Measurements from ENCODE around the gene GJB2.

GJB2 gene

DNA sequence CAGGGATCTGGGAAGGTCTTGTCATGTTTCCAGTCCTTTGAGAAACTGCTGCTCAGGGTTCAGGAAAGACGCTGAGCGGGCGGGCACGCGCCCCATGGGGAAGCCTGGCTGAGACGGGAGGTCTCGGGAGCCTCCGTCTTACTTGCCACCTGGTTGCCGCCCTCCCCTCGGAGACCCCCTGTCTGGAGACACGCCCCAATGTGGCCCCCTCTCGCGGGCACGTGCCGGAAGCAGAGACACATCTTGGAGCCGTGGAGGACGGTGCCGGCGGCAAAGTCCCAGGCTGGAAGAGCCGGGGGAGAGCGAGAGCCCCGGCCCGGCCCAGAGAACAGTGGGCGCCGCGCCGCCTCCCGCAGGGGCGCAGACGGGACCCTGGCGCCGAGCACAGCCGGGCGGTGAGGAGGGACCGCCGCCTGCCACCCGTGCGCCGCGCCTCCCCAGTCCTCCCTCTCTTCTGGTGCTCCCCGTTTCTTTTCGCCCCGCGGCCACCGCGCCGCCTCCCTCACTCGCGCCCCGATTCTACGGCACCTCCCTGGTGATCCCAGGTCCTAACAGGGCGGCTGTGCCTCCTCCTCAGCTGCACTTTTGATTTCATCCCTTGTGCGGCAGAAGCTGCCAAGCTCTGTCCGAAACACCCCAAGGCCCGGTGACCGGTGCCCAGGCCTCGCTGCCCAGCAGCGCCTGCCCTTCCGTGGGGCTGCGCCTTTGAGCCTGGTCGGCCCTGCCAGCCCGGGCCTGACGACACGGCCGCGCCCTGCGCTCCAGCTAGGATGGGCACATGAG, 15.5 kb downstream of the GJB2 start:
- no peak for TF ChIP-seq EZH2 (IDR thresholded peaks at IDR 0.05)
- no peak for TF ChIP-seq POLR2AphosphoS5 (IDR thresholded peaks at IDR 0.05; ENCODE audit: borderline replicate concordance, low read depth, low read length)
- no peak for TF ChIP-seq FOXP2 (optimal IDR thresholded peaks at IDR 0.05; ENCODE audit: control extremely low read depth, extremely low read length, insufficient read depth)
- Histone ChIP-seq H3K36me3 (ENCODE audit: insufficient read depth, low read length) (no peaks in the 10 kb centered on the region), H3K4me3 (no peak overlapping the region), H3K9ac (ENCODE audit: insufficient read length) (no peak overlapping the region), H3K27ac (no peak overlapping the region), H3K9me3 (ENCODE audit: low read depth, low read length) (no peaks in the 10 kb centered on the region)
- no peak for DNase-seq (ENCODE audit: low read depth, low spot score)

DNA sequence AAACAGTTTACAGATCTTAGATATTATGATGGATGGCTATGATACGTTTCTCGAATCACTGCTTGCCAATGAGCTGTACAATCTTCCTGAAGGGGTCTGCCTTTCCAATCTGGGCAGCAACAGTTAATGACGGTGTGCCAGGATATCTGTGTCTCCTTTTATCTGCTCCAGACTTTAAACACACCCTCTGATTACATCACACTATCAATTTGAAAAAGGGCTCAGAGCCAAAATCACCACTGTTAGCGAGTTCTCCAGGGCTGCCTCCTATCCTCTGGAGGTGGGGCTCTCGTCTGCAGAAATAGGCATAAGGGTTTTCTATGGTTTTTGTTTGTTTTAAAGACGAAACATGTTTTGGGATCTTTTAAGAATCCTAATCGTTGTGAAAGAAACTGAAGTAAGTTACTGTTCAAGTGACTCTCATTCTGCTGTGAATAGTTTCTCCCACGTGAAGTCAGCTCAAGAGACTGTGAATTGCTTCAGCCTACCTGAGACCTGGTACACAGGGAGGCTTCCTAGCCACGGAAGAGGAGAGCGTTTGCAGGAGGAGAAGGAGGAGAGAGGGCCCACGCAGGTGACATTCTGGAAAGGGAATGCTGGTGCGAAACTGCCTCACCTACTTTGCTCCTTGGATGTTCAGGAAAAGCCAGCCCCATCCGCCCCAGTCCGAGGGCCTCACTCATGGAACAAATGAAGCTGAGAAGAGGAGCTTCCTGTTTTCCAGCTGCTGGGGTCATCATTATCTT, 16.7 kb downstream of the GJB2 start:
- Histone ChIP-seq H3K36me3 (ENCODE audit: insufficient read depth, low read length) (no peaks in the 10 kb centered on the region), H3K27ac (no peak overlapping the region), H3K4me3 (no peak overlapping the region), H3K9ac (ENCODE audit: insufficient read length) (no peak overlapping the region), H3K9me3 (ENCODE audit: low read depth, low read length) (no peaks in the 10 kb centered on the region)
- DNase-seq (ENCODE audit: low read depth, low spot score): no peak
- TF ChIP-seq POLR2AphosphoS5 (IDR thresholded peaks at IDR 0.05; ENCODE audit: borderline replicate concordance, low read depth, low read length): no peak
- no peak for TF ChIP-seq FOXP2 (optimal IDR thresholded peaks at IDR 0.05; ENCODE audit: control extremely low read depth, extremely low read length, insufficient read depth)
- no peak for TF ChIP-seq EZH2 (IDR thresholded peaks at IDR 0.05)

DNA sequence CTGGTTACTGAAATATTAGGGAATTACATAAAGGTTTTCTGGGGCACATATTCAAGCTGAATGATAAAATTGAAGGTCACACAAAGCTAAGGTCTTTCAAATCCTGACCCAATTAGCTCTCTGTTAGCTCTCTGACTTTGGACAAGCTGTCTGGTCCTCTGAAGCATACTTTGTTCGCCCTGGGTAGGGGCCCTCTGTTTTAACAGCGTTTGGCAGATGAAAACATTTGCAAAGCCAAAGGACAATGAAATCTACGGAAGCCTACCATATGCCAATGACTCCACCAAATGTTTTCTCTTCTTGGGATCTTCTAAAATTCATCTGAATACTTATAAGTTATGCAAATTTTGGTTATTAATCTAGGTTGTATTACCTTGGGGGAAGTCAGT, 17.3 kb downstream of the GJB2 start:
- DNase-seq (ENCODE audit: low read depth, low spot score): no peak
- TF ChIP-seq POLR2AphosphoS5 (IDR thresholded peaks at IDR 0.05; ENCODE audit: borderline replicate concordance, low read depth, low read length) (no peak), FOXP2 (optimal IDR thresholded peaks at IDR 0.05; ENCODE audit: control extremely low read depth, extremely low read length, insufficient read depth) (no peak), EZH2 (IDR thresholded peaks at IDR 0.05) (no peak)
- no peaks in the 10 kb centered on the region for H3K9me3 ChIP-seq (ENCODE audit: low read depth, low read length)
- no peak overlapping the region for H3K9ac ChIP-seq (ENCODE audit: insufficient read length)
- H3K4me3 ChIP-seq: no peak overlapping the region
- H3K36me3 ChIP-seq (ENCODE audit: insufficient read depth, low read length): no peaks in the 10 kb centered on the region
- no peak overlapping the region for H3K27ac ChIP-seq

DNA sequence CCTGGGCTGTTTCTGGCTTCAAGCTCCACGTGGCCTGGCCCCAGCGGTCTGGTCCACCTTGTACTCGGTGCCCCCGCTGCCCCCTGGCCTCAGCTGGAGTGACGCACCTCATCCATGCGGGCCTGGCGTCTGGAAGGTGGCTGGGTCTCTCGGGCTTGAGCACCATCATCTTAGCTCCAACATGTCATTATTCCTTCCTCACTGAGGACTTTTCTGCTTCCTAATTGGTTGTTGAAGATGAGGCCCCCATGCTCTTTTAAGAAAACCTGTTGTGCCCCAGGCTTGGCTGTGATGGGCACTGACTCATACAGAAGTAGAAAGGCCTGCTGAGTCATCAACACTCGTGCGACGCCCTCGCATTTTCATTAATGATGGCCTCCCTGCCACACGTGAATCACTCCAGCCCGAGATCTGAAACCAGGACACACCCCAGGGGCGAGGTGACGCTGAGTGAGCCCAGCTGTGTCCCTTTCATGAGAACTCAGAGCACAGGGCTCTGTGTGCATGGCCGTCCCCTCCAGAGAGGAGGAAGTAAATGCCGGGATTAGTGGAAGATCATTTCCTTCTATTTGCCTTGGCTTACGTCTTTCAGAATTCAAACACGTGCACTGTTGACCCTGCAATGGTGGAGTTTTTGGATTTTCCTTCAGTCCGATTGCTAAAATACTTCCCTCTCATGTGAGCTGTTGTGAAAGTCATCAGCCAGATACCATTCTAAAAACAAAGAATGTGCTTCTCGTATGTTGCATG, 17.9 kb downstream of the GJB2 start:
- no peak for TF ChIP-seq POLR2AphosphoS5 (IDR thresholded peaks at IDR 0.05; ENCODE audit: borderline replicate concordance, low read depth, low read length)
- TF ChIP-seq FOXP2 (optimal IDR thresholded peaks at IDR 0.05; ENCODE audit: control extremely low read depth, extremely low read length, insufficient read depth): no peak
- no peak for TF ChIP-seq EZH2 (IDR thresholded peaks at IDR 0.05)
- Histone ChIP-seq H3K4me3 (no peak overlapping the region), H3K27ac (no peak overlapping the region), H3K9me3 (ENCODE audit: low read depth, low read length) (no peaks in the 10 kb centered on the region), H3K9ac (ENCODE audit: insufficient read length) (no peak overlapping the region), H3K36me3 (ENCODE audit: insufficient read depth, low read length) (no peaks in the 10 kb centered on the region)
- no peak for DNase-seq (ENCODE audit: low read depth, low spot score)

DNA sequence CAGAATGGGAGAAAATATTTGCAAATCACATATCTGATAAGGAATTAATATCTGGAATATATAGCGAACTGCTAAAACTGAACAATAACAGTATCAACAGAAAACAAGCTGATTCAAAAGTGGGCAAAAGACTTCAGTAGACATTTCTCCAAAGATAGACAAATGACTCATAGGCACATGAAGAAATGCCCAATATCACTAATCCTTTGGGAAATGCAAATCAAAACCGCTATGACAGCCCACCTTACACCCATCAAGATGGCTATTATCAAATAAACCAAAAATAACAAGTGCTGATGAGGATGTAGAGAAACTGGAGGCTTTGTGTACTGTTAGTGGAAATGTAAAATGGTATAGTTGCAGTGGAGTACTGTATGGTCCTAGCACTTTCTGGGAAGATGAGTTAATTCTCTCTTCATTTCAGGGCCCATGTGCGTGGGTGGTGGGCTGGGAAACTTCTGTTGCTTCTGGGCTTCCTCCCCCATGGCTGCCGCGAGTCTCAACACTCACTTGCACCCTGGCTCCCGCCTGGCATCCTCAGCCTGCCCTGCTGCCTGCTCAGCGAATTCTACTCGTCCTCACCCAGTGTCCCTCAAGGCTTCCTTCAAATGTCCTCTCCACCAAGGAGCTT, 19.5 kb downstream of the GJB2 start:
- H3K27ac ChIP-seq: no peak overlapping the region
- no peaks in the 10 kb centered on the region for H3K9me3 ChIP-seq (ENCODE audit: low read depth, low read length)
- no peak overlapping the region for H3K9ac ChIP-seq (ENCODE audit: insufficient read length)
- H3K36me3 ChIP-seq (ENCODE audit: insufficient read depth, low read length): no peaks in the 10 kb centered on the region
- no peak for TF ChIP-seq FOXP2 (optimal IDR thresholded peaks at IDR 0.05; ENCODE audit: control extremely low read depth, extremely low read length, insufficient read depth)
- no peak for TF ChIP-seq POLR2AphosphoS5 (IDR thresholded peaks at IDR 0.05; ENCODE audit: borderline replicate concordance, low read depth, low read length)
- no peak for TF ChIP-seq EZH2 (IDR thresholded peaks at IDR 0.05)
- no peak for DNase-seq (ENCODE audit: low read depth, low spot score)
- no peak overlapping the region for H3K4me3 ChIP-seq

DNA sequence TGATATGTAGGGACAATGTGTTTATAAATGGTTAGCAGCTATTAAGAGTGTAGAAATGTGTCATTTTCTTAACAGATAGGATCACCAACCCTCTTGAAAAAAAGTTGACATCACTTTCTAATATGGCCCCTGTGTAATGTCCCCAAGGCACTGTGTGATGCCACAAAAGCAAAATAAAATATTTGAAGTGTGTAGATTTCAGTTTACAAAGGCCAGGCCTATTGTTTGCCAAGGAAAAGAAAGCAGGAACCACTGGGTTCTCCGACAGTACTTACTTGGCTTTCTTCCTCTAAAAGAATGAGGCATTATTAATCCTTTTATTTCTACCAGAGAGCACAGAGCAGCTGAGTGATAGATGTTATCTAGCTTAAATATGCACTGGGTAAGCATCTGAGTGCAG, 21.4 kb downstream of the GJB2 start:
- no peak overlapping the region for H3K27ac ChIP-seq
- H3K4me3 ChIP-seq: no peak overlapping the region
- H3K9ac ChIP-seq (ENCODE audit: insufficient read length): no peak overlapping the region
- TF ChIP-seq POLR2AphosphoS5 (IDR thresholded peaks at IDR 0.05; ENCODE audit: borderline replicate concordance, low read depth, low read length) (no peak), EZH2 (IDR thresholded peaks at IDR 0.05) (no peak), FOXP2 (optimal IDR thresholded peaks at IDR 0.05; ENCODE audit: control extremely low read depth, extremely low read length, insufficient read depth) (no peak)
- no peak for DNase-seq (ENCODE audit: low read depth, low spot score)
- H3K36me3 ChIP-seq (ENCODE audit: insufficient read depth, low read length): no peaks in the 10 kb centered on the region
- no peaks in the 10 kb centered on the region for H3K9me3 ChIP-seq (ENCODE audit: low read depth, low read length)

DNA sequence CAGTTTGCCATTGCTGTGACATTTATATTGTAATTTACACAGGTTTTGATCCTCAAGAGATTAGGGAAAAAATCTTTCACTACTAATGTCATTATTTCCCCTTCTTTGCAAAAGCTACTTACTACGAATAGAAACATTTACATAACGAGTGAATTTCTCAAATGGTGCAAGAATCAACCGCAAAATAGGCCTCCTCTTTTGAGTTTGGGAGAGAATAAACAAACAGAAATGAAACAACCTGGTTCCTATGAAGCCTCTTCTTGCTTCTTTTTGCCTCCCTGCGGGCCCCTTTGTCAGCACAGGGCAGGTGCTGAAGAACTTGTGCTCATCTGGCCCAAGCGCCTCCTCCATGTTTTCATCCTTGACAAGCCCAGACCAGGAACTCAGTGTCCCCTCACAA, 21.8 kb downstream of the GJB2 start:
- no peaks in the 10 kb centered on the region for H3K36me3 ChIP-seq (ENCODE audit: insufficient read depth, low read length)
- H3K4me3 ChIP-seq: no peak overlapping the region
- H3K9me3 ChIP-seq (ENCODE audit: low read depth, low read length): no peaks in the 10 kb centered on the region
- no peak for DNase-seq (ENCODE audit: low read depth, low spot score)
- TF ChIP-seq EZH2 (IDR thresholded peaks at IDR 0.05): no peak
- TF ChIP-seq FOXP2 (optimal IDR thresholded peaks at IDR 0.05; ENCODE audit: control extremely low read depth, extremely low read length, insufficient read depth): no peak
- no peak for TF ChIP-seq POLR2AphosphoS5 (IDR thresholded peaks at IDR 0.05; ENCODE audit: borderline replicate concordance, low read depth, low read length)
- H3K27ac ChIP-seq: no peak overlapping the region
- no peak overlapping the region for H3K9ac ChIP-seq (ENCODE audit: insufficient read length)

DNA sequence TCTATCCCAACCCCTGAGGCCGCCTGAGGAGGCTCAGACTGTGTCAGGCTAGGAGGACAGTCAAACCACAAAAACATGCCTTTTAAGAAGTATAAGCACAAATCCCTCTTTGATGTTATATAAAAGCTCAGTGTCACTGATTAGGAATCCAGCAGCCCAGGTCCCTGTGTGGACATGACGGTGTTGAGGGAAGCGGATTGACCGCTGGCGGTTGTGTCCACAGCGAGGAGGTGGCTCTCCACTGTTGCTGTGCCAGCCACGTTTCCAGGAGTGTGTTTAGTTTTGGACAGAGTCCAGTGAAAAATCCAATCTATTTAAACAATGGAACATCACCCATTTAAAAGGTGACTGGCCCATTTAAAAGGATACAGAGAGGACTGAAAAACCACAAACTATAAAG, 24.3 kb downstream of the GJB2 start:
- H3K36me3 ChIP-seq (ENCODE audit: insufficient read depth, low read length): no peaks in the 10 kb centered on the region
- H3K4me3 ChIP-seq: no peak overlapping the region
- H3K27ac ChIP-seq: no peak overlapping the region
- H3K9ac ChIP-seq (ENCODE audit: insufficient read length): no peak overlapping the region
- TF ChIP-seq EZH2 (IDR thresholded peaks at IDR 0.05) (no peak), FOXP2 (optimal IDR thresholded peaks at IDR 0.05; ENCODE audit: control extremely low read depth, extremely low read length, insufficient read depth) (no peak), POLR2AphosphoS5 (IDR thresholded peaks at IDR 0.05; ENCODE audit: borderline replicate concordance, low read depth, low read length) (no peak)
- no peaks in the 10 kb centered on the region for H3K9me3 ChIP-seq (ENCODE audit: low read depth, low read length)
- no peak for DNase-seq (ENCODE audit: low read depth, low spot score)

Data from SK-N-MC (cell line).